ENCODE data around the gene PPP1CC. TPM values are rescaled to one million over a fixed set of nuclear protein-coding genes. Genes with fewer than 3 reads are reported as not detected.
"Not testable (repeated sequence)": the region's sequence is repeated elsewhere in the genome, so short reads cannot be mapped to it uniquely, and the experiment has no call there.

The PPP1CC gene
- total RNA-seq, 2 donors from 2014 or later, result 76.4 to 105 TPM

DNA sequence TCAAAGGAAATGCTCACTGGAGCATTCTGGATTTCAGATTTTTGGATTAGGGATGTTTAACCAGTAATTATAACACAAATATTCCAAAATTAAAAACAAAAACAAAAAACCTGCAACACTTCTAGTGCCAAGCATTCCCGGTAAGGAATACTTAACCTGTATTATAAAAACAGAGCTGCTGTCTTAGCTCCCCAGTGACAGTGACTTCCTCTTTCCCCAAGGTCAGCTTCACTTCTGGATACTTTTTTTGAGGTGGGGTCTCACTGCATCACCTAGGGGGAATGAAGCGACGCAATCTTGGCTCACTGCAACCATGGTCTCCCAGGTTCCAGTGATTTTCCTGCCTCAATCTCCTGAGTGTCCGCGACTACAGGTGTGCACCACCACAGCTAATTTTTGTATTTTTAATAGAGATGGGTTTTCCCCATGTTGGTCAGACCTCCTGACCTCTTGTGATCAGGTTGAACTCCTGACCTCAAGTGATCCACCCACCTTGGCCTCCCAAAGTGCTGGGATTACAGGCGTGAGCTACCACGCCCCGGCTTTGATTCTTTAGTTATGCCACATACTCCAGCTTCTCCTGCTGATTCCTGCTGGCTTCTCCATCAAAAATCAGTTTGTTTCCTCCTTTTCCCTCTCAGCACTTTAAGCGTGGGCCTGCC lies 15.9 kb downstream of the PPP1CC start:
- peaks cover 0 to 6% of the 10 kb centered on the region in 2 donors for H3K4me1 ChIP-seq (ENCODE audit: control insufficient read depth in 1 of 2, low read depth in 2 of 2)
- no peak overlapping the region for H3K27ac ChIP-seq
- H3K27me3 ChIP-seq (replicated peaks; ENCODE audit: insufficient read depth), result no peaks in the 10 kb centered on the region
- no peak overlapping the region for H3K4me3 ChIP-seq
- DNase-seq (ENCODE audit: low spot score) (no peak), ATAC-seq (ENCODE audit: insufficient number of reproducible peaks, low FRiP score, low read depth) (no peak)
- H3K36me3 ChIP-seq, result peaks cover 40% of the 10 kb centered on the region
- TF ChIP-seq, protein P1, sequence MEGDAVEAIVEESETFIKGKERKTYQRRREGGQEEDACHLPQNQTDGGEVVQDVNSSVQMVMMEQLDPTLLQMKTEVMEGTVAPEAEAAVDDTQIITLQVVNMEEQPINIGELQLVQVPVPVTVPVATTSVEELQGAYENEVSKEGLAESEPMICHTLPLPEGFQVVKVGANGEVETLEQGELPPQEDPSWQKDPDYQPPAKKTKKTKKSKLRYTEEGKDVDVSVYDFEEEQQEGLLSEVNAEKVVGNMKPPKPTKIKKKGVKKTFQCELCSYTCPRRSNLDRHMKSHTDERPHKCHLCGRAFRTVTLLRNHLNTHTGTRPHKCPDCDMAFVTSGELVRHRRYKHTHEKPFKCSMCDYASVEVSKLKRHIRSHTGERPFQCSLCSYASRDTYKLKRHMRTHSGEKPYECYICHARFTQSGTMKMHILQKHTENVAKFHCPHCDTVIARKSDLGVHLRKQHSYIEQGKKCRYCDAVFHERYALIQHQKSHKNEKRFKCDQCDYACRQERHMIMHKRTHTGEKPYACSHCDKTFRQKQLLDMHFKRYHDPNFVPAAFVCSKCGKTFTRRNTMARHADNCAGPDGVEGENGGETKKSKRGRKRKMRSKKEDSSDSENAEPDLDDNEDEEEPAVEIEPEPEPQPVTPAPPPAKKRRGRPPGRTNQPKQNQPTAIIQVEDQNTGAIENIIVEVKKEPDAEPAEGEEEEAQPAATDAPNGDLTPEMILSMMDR (IDR thresholded peaks at IDR 0.05), result no peak
- H3K9me3 ChIP-seq, result no peaks in the 10 kb centered on the region

DNA sequence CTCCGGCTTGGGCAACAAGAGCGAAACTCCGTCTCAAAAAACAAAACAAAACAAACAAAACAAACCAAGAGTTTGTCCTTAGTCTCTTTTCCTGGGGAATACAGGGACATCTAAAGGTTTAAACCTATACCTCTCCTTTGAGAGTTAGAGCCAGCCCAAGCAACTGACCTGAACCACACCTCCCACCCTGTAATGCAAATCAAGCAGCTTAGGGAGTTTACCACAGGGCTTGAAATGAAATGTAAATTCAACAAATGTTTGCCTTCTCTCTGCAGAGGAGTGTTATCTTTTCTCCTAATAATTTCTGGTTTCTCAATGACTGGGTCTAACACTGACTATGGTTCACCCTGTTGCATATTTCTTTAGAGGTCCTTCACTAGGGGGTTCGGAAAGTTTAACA lies 16.7 kb downstream of the PPP1CC start:
- Histone ChIP-seq H3K4me1 (ENCODE audit: control insufficient read depth in 1 of 2, low read depth in 2 of 2) (no peaks in the 10 kb centered on the region), H3K36me3 (peaks cover 45% of the 10 kb centered on the region), H3K4me3 (no peak overlapping the region), H3K9me3 (no peaks in the 10 kb centered on the region), H3K27me3 (replicated peaks; ENCODE audit: insufficient read depth) (no peaks in the 10 kb centered on the region), H3K27ac (no peak overlapping the region)
- DNase-seq (ENCODE audit: low spot score), result no peak
- TF ChIP-seq, protein P1 (IDR thresholded peaks at IDR 0.05), result no peak
- no peak for ATAC-seq (ENCODE audit: insufficient number of reproducible peaks, low FRiP score, low read depth)

DNA sequence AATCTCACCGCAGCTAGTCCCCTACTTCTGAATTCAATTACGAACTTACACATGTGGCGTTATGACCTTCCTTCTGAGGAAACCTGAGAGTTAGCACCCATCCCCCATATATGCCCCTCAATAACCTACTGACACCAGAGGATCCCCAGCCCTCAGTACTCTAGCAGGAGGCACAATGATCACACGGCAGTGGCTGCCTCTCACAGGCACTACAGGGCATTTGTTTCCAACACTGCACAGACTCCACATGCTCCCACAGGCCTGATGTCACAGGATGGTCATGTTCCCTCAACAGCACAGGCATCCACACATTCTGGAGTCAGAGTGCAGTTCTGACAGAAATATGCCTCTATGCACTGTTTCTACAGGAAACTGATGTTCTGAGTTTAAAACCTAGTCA lies 17.4 kb downstream of the PPP1CC start:
- no peak overlapping the region for H3K4me3 ChIP-seq
- H3K9me3 ChIP-seq, result no peaks in the 10 kb centered on the region
- no peak for ATAC-seq (ENCODE audit: insufficient number of reproducible peaks, low FRiP score, low read depth)
- DNase-seq (ENCODE audit: low spot score), result no peak
- TF ChIP-seq, protein P1 (IDR thresholded peaks at IDR 0.05), result no peak
- H3K4me1 ChIP-seq (ENCODE audit: control insufficient read depth in 1 of 2, low read depth in 2 of 2), result no peaks in the 10 kb centered on the region
- H3K27ac ChIP-seq, result no peak overlapping the region
- H3K36me3 ChIP-seq, result peaks cover 45% of the 10 kb centered on the region
- no peaks in the 10 kb centered on the region for H3K27me3 ChIP-seq (replicated peaks; ENCODE audit: insufficient read depth)

DNA sequence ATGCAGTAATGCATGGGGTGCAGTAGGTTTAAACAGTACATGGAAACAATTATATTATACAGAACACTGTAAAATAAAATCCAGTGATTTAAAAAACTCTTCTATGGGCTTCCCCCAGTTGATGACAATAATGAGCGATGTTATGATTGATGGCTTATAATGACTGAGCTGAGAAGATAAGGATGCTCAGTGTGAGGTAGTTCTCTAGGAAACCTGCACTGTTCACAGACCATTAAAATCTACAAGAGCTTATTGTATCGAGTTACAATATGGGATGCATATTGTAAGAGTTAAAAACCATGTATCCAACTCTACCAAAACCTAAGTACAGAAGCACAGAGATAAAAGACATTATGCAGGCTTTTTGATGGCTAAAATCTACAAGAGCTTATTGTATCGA lies 19.8 kb downstream of the PPP1CC start:
- H3K4me1 ChIP-seq (ENCODE audit: control insufficient read depth in 1 of 2, low read depth in 2 of 2); ATAC-seq (ENCODE audit: insufficient number of reproducible peaks, low FRiP score, low read depth); DNase-seq (ENCODE audit: low spot score); H3K9me3 ChIP-seq; H3K27ac ChIP-seq; H3K4me3 ChIP-seq; H3K27me3 ChIP-seq (replicated peaks; ENCODE audit: insufficient read depth): not testable (repeated sequence)
- H3K36me3 ChIP-seq, result peaks cover 51% of the 10 kb centered on the region

DNA sequence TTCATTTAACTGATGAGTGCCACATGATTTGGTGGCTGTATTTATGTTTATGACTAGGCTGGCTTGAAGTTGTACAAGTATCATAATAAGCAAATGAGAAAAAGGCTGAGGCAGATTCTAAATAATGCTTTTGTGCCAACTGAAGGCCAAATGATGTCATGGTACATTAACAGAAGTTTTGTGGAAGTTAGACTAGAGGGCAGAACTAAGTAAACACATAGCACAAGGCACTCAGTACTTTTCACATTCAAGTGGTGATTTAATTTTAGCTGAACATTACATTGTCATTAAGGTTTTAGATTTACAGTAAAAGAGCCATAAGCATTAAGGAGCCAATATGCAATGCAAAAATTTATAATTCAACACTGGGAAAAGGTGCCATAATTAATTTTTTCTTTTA lies 21.1 kb downstream of the PPP1CC start:
- TF ChIP-seq, protein P1 (IDR thresholded peaks at IDR 0.05), result no peak
- DNase-seq (ENCODE audit: low spot score), result no peak
- no peaks in the 10 kb centered on the region for H3K9me3 ChIP-seq
- H3K4me3 ChIP-seq, result no peak overlapping the region
- ATAC-seq (ENCODE audit: insufficient number of reproducible peaks, low FRiP score, low read depth), result no peak
- peaks cover 46% of the 10 kb centered on the region for H3K36me3 ChIP-seq
- no peaks in the 10 kb centered on the region for H3K27me3 ChIP-seq (replicated peaks; ENCODE audit: insufficient read depth)
- H3K4me1 ChIP-seq (ENCODE audit: control insufficient read depth in 1 of 2, low read depth in 2 of 2), result no peaks in the 10 kb centered on the region
- H3K27ac ChIP-seq, result no peak overlapping the region

DNA sequence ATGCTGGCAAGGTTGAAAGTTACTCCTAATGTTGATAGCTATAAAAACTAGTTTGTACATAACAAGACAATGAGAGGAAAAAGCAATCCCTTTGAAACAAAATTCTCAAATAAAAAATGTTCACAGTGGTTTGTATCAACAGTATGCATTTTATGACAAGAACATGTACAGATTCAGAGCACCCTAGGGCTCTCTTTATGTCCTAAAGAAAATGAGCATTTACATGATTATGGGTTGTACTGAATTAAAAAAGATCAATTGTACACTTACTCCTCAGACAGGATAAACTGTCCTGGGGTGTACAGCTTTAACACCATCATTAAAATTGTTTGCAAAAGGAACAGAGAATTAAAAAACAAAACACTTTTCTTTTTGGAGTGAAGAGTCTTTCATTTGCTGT lies 22.2 kb downstream of the PPP1CC start:
- TF ChIP-seq, protein P1 (IDR thresholded peaks at IDR 0.05), result no peak
- no peaks in the 10 kb centered on the region for H3K4me1 ChIP-seq (ENCODE audit: control insufficient read depth in 1 of 2, low read depth in 2 of 2)
- no peak overlapping the region for H3K27ac ChIP-seq
- no peaks in the 10 kb centered on the region for H3K27me3 ChIP-seq (replicated peaks; ENCODE audit: insufficient read depth)
- H3K36me3 ChIP-seq, result peaks cover 46% of the 10 kb centered on the region
- no peaks in the 10 kb centered on the region for H3K9me3 ChIP-seq
- DNase-seq (ENCODE audit: low spot score) (no peak), ATAC-seq (ENCODE audit: insufficient number of reproducible peaks, low FRiP score, low read depth) (no peak)
- no peak overlapping the region for H3K4me3 ChIP-seq
